Suprapubic skin (tissue), 4 donors: ENCODE data around the gene DEPDC5. TPM values are rescaled to one million over a fixed set of nuclear protein-coding genes. Genes with fewer than 3 reads are reported as not detected.

Experiments
- DNase-seq, 2 donors: peaks; one replicate each; pipeline ENCODE4 v3.0.0-alpha.2; 2019; ENCODE audit warnings: low spot score in 2 of 2
- H3K27ac ChIP-seq: fragments of 200-600 bp; sonication (generic); one replicate; pipeline ENCODE4 v1.5.1; 2019
- H3K27me3 ChIP-seq: fragments of 200-600 bp; sonication (generic); one replicate; pipeline ENCODE4 v1.5.1; 2019
- H3K36me3 ChIP-seq: fragments of 200-600 bp; sonication (generic); one replicate; pipeline ENCODE4 v1.5.1; 2019
- H3K4me1 ChIP-seq: fragments of 200-600 bp; sonication (generic); one replicate; pipeline ENCODE4 v1.5.1; 2019
- H3K4me3 ChIP-seq: fragments of 200-600 bp; sonication (generic); one replicate; pipeline ENCODE4 v1.5.1; 2019; ENCODE audit warnings: mild to moderate bottlenecking
- H3K9me3 ChIP-seq: fragments of 200-600 bp; sonication (generic); one replicate; pipeline ENCODE4 v1.5.1; 2019
- CTCF ChIP-seq, 2 donors: fragments of 200-600 bp in 1 of 2; fragments of 450-650 bp in 1 of 2; sonication (generic) in 1 of 2; IDR thresholded peaks; one replicate each; pipeline ENCODE4 v1.5.1; 2016 to 2019; ENCODE audit warnings: antibody characterized with exemption in 2 of 2, mild to moderate bottlenecking in 1 of 2, moderate library complexity in 1 of 2
- EP300 ChIP-seq: sonication (generic); formaldehyde crosslinking; IDR thresholded peaks from one replicate; pipeline ENCODE4 v1.6.1; 2017; ENCODE audit warnings: antibody characterized with exemption
- POLR2A ChIP-seq, 2 donors: fragments of 450-650 bp; IDR thresholded peaks; one replicate each; pipeline ENCODE4 v1.6.1; 2017; ENCODE audit warnings: antibody characterized with exemption in 2 of 2, mild to moderate bottlenecking in 2 of 2, moderate library complexity in 2 of 2
- POLR2AphosphoS5 ChIP-seq, 3 donors: sonication (generic); formaldehyde crosslinking; IDR thresholded peaks; one replicate each; pipeline ENCODE4 v1.6.1; 2017; ENCODE audit warnings: antibody characterized with exemption in 3 of 3
- WGBS: methylation state at CpG from one replicate; pipeline ENCODE4 v1.1.5; 2018; 5-methylcytosine and 5-hydroxymethylcytosine counted together
- total RNA-seq, 4 donors: library from RNA; depleted of rRNA; stranded (reverse); fragments of >200 nt; gene quantifications; one replicate each; pipeline ENCODE4 v1.1.0, GENCODE V29; 2016

The DEPDC5 gene
- total RNA-seq, 4 donors from 2014 or later = 10.2 to 35.6 (median 15.5) TPM

DNA sequence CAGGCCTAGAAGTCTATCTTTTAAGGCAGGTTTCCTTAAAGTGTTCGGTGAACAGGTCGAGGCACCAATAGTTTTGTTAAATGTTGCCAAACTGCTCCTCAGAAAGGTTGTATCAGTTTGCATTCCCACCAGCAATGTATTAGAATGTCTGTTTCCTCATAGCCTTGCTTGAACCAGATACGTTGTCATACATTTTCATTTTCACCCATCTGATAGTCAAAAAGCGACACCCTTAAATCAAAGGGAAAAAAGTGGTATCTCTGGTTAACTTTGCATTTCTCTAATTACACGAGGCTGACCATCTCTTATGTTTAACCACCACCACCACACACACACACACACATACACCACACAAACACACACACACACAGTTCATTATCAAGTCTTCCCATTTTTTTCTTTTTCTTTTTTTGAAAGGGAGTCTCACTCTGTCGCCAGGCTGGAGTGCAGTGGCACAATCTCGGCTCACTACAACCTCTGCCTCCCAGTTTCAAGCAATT lies 20.2 kb upstream of the DEPDC5 start:
- peaks cover 15% of the 10 kb centered on the region for H3K36me3 ChIP-seq
- H3K4me1 ChIP-seq = no peaks in the 10 kb centered on the region
- no peak overlapping the region for H3K4me3 ChIP-seq
- 93% methylated on average over 7 of the region's 7 CpGs for WGBS
- DNase-seq = no peak
- no peak overlapping the region for H3K27ac ChIP-seq
- H3K9me3 ChIP-seq = no peaks in the 10 kb centered on the region
- no peak for TF ChIP-seq CTCF (IDR thresholded peaks at IDR 0.05)
- TF ChIP-seq POLR2AphosphoS5 (IDR thresholded peaks at IDR 0.05) = no peak
- no peak for TF ChIP-seq POLR2A (IDR thresholded peaks at IDR 0.05)
- TF ChIP-seq EP300 = no peak
- H3K27me3 ChIP-seq = no peaks in the 10 kb centered on the region

DNA sequence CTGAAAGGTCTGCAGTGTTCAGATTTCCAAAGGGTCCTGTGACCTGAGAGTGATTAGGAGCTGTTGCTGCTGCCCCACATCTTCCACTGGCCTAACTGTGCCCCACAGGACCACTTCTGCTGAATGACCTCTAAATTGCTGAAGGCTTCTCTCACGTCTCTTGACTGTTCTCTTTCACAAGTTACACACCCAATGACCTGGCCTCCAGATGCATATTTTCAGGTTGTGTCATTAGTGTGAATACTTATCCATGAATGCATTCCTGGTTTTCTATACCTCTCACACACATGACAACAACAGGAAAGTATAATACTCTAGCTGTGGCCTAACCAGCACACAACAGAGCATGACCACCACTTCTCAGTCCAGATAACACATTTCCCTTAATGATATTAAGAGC lies 19.3 kb upstream of the DEPDC5 start:
- Histone ChIP-seq H3K9me3 (no peaks in the 10 kb centered on the region), H3K36me3 (peaks cover 15% of the 10 kb centered on the region), H3K4me3 (no peak overlapping the region), H3K27ac (no peak overlapping the region), H3K4me1 (no peaks in the 10 kb centered on the region), H3K27me3 (no peaks in the 10 kb centered on the region)
- TF ChIP-seq POLR2A (IDR thresholded peaks at IDR 0.05) (no peak), POLR2AphosphoS5 (IDR thresholded peaks at IDR 0.05) (no peak), EP300 (no peak), CTCF (IDR thresholded peaks at IDR 0.05) (no peak)
- DNase-seq = no peak
- WGBS = 50% methylated on average over 1 of the region's 1 CpG

DNA sequence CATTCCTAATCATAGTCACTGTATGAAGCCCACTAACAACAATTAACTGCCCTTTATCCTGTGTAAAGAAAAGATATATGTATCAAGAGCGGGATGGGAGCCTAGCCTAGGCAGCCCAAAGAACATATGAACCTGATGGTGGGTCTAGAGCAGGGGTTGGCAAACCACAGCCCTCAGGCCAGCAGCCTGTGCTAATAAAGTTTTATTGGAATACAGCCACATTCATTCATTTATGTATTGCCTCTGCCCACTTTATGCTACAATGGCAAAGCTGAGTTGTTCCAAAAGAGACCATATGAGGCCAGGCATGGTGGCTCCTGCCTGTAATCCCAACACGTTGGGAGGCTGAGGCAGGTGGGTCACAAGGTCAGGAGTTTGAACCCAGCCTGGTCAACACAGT lies 17.4 kb upstream of the DEPDC5 start:
- no peak for DNase-seq
- H3K4me1 ChIP-seq = no peaks in the 10 kb centered on the region
- WGBS = 94% methylated on average over 2 of the region's 2 CpGs
- no peak overlapping the region for H3K27ac ChIP-seq
- no peaks in the 10 kb centered on the region for H3K27me3 ChIP-seq
- no peaks in the 10 kb centered on the region for H3K9me3 ChIP-seq
- peaks cover 21% of the 10 kb centered on the region for H3K36me3 ChIP-seq
- H3K4me3 ChIP-seq = no peak overlapping the region
- no peak for TF ChIP-seq POLR2A (IDR thresholded peaks at IDR 0.05)
- no peak for TF ChIP-seq EP300
- no peak for TF ChIP-seq POLR2AphosphoS5 (IDR thresholded peaks at IDR 0.05)
- no peak for TF ChIP-seq CTCF (IDR thresholded peaks at IDR 0.05)

- H3K4me1 ChIP-seq = no peaks in the 10 kb centered on the region
- H3K36me3 ChIP-seq = peaks cover 18% of the 10 kb centered on the region
- no peaks in the 10 kb centered on the region for H3K27me3 ChIP-seq
- no peaks in the 10 kb centered on the region for H3K9me3 ChIP-seq
- no peak for DNase-seq
- no peak overlapping the region for H3K4me3 ChIP-seq
- WGBS = 83% methylated on average over 5 of the region's 5 CpGs
- H3K27ac ChIP-seq = no peak overlapping the region
- TF ChIP-seq POLR2A (IDR thresholded peaks at IDR 0.05) = no peak
- TF ChIP-seq EP300 = no peak
- TF ChIP-seq POLR2AphosphoS5 (IDR thresholded peaks at IDR 0.05) = no peak
- TF ChIP-seq CTCF (IDR thresholded peaks at IDR 0.05) = no peak
Observed at GRCh38 chr22:31737932-31738331, 15.9 kb upstream of the DEPDC5 start.

- Histone ChIP-seq H3K4me3 (no peak overlapping the region), H3K4me1 (no peaks in the 10 kb centered on the region), H3K9me3 (no peaks in the 10 kb centered on the region), H3K36me3 (peaks cover 18% of the 10 kb centered on the region), H3K27me3 (no peaks in the 10 kb centered on the region), H3K27ac (no peak overlapping the region)
- DNase-seq = no peak
- WGBS = 53% methylated on average over 2 of the region's 2 CpGs
- TF ChIP-seq POLR2A (IDR thresholded peaks at IDR 0.05) = no peak
- no peak for TF ChIP-seq CTCF (IDR thresholded peaks at IDR 0.05)
- no peak for TF ChIP-seq EP300
- TF ChIP-seq POLR2AphosphoS5 (IDR thresholded peaks at IDR 0.05) = no peak
Observed at GRCh38 chr22:31738566-31738965, 15.3 kb upstream of the DEPDC5 start.
